Endothelial cell of umbilical vein (primary cell): Measurements from ENCODE around the gene ARHGAP28. TPM values are rescaled to one million over a fixed set of nuclear protein-coding genes. Genes with fewer than 3 reads are reported as not detected.

Experiments
- BruUV-seq: library from RNA; stranded (reverse); fragments of 400-500 nt; replicated peaks from 2 replicates; lab custom pipeline; 2021; lab: Mats Ljungman, UMichigan
- CTCF ChIA-PET: fragments of 300-600, 350-600 bp; sonication (Branson Sonifier 250); formaldehyde crosslinking; loops from one replicate; lab custom pipeline; 2021; ENCODE audit warnings: antibody characterized with exemption, inconsistent platforms; lab: Charles Lee
- POLR2A ChIA-PET: fragments of 300-600, 350-600 bp; sonication (Branson Sonifier 250); formaldehyde crosslinking; loops from one replicate; lab custom pipeline; 2021; ENCODE audit warnings: antibody characterized with exemption, inconsistent platforms; lab: Charles Lee
- DNase-seq: peaks from one replicate; pipeline ENCODE4 v3.0.0-alpha.2; 2011; ENCODE audit warnings: low read depth, low spot score
- FAIRE-seq: peaks from 2 replicates; lab custom pipeline; 2011; peaks lifted over from hg19 to GRCh38; lab: Jason Lieb, UNC
- H2AFZ ChIP-seq: 2 replicates; pipeline ENCODE4 v1.6.0; 2012; ENCODE audit warnings: low read depth, low read length, control low read depth, inconsistent platforms
- H3K27ac ChIP-seq: 2 replicates; pipeline ENCODE4 v1.5.1; 2011; ENCODE audit warnings: low read depth, mild to moderate bottlenecking, control low read depth, low read length, moderate library complexity; ENCODE audit not compliant: insufficient read depth
- H3K27me3 ChIP-seq, 2 experiments: 2 replicates each; pipeline versions ENCODE4 v1.6.0 to v1.6.1; 2011; ENCODE audit warnings: low read length in 2 of 2, mixed read lengths in 1 of 2; ENCODE audit not compliant: control insufficient read depth in 2 of 2, insufficient read depth in 2 of 2
- H3K36me3 ChIP-seq, 2 experiments: 2 replicates in 1 of 2; 3 replicates in 1 of 2; pipeline ENCODE4 v1.5.1; 2011; ENCODE audit warnings: low read length in 2 of 2, mild to moderate bottlenecking in 1 of 2, moderate library complexity in 1 of 2; ENCODE audit not compliant: control insufficient read depth in 2 of 2, insufficient read depth in 2 of 2; ENCODE audit errors: extremely low read depth in 1 of 2
- H3K4me1 ChIP-seq: 3 replicates; pipeline ENCODE4 v1.5.1; 2011; ENCODE audit warnings: mild to moderate bottlenecking, low read length; ENCODE audit not compliant: control insufficient read depth, insufficient read depth; ENCODE audit errors: extremely low read depth
- H3K4me2 ChIP-seq: 2 replicates; pipeline ENCODE4 v1.6.1; 2011; ENCODE audit warnings: low read length, control low read depth, mixed read lengths; ENCODE audit not compliant: insufficient read depth
- H3K4me3 ChIP-seq, 3 experiments: fragments of 200-600 bp in 1 of 3; sonication (generic), shearing (Covaris generic) in 1 of 3; replicated peaks in 1 of 3; 2 replicates each; pipeline ENCODE4 v1.5.1; 2011 to 2016; ENCODE audit warnings: control low read depth in 3 of 3, low read length in 3 of 3, mild to moderate bottlenecking in 2 of 3, inconsistent platforms in 1 of 3, low read depth in 1 of 3, moderate library complexity in 1 of 3; ENCODE audit not compliant: insufficient read depth in 1 of 3
- H3K79me2 ChIP-seq: 2 replicates; pipeline ENCODE4 v1.6.0; 2012; ENCODE audit warnings: low read length, inconsistent platforms; ENCODE audit not compliant: control insufficient read depth, insufficient read depth
- H3K9ac ChIP-seq: replicated peaks from 2 replicates; pipeline ENCODE3; 2011; ENCODE audit warnings: low read length, control low read depth; ENCODE audit not compliant: insufficient read depth; ENCODE audit errors: extremely low read depth
- H3K9me1 ChIP-seq: replicated peaks from 3 replicates; pipeline ENCODE4 v1.6.0; 2011; ENCODE audit warnings: mild to moderate bottlenecking, low read length; ENCODE audit not compliant: control insufficient read depth, insufficient read depth; ENCODE audit errors: extremely low read depth
- H3K9me3 ChIP-seq: replicated peaks from 2 replicates; pipeline ENCODE4 v1.5.1; 2012; ENCODE audit warnings: low read length, inconsistent platforms; ENCODE audit not compliant: control insufficient read depth, insufficient read depth
- H4K20me1 ChIP-seq: replicated peaks from 2 replicates; pipeline ENCODE3; 2011; ENCODE audit warnings: mild to moderate bottlenecking, low read length; ENCODE audit not compliant: control insufficient read depth, insufficient read depth; ENCODE audit errors: extremely low read depth
- CTCF ChIP-seq, 2 donors: IDR thresholded peaks; 1 replicate in 1 of 2; 2 replicates in 1 of 2; pipeline ENCODE4 v1.5.1; 2011; ENCODE audit warnings: low read length in 2 of 2, mild to moderate bottlenecking in 2 of 2, moderate library complexity in 2 of 2, control low read depth in 1 of 2, inconsistent platforms in 1 of 2, low read depth in 1 of 2; ENCODE audit not compliant: insufficient read depth in 1 of 2; ENCODE audit errors: extremely low read depth in 1 of 2
- EZH2 ChIP-seq: IDR thresholded peaks from 2 replicates; pipeline ENCODE4 v1.6.1; 2012; ENCODE audit warnings: borderline replicate concordance, low read depth, mild to moderate bottlenecking, moderate library complexity, low read length, inconsistent platforms; ENCODE audit not compliant: severe bottlenecking
- FOS ChIP-seq: IDR thresholded peaks from 2 replicates; pipeline ENCODE4 v1.6.1; 2011; ENCODE audit warnings: mild to moderate bottlenecking, low read length, moderate library complexity, borderline replicate concordance; ENCODE audit not compliant: insufficient read depth
- GATA2 ChIP-seq: IDR thresholded peaks from 2 replicates; pipeline ENCODE4 v1.7.0; 2011; ENCODE audit warnings: low read depth, mild to moderate bottlenecking, moderate library complexity, mixed read lengths, low read length; ENCODE audit not compliant: insufficient read length, insufficient read depth
- JUN ChIP-seq: IDR thresholded peaks from 2 replicates; pipeline ENCODE4 v1.6.1; 2011; ENCODE audit warnings: borderline replicate concordance, low read depth; ENCODE audit not compliant: insufficient read length, insufficient read depth
- MYC ChIP-seq: IDR thresholded peaks from one replicate; pipeline ENCODE4 v1.6.1; 2011; ENCODE audit warnings: mild to moderate bottlenecking, low read depth, low read length
- POLR2A ChIP-seq: IDR thresholded peaks from 2 replicates; pipeline ENCODE4 v1.6.1; 2012; ENCODE audit warnings: low read depth, mild to moderate bottlenecking, control low read depth, low read length
- POLR2AphosphoS5 ChIP-seq: IDR thresholded peaks from 2 replicates; pipeline ENCODE4 v1.6.1; 2012; ENCODE audit warnings: low read depth, mild to moderate bottlenecking, control low read depth, low read length, moderate library complexity; ENCODE audit not compliant: insufficient read depth
- dilution Hi-C: fragments of 300-500 bp; cut with MboI; formaldehyde crosslinking; loops from one replicate; pipeline ENCODE4 v1.15.0; 2019; ENCODE audit warnings: low sequenced_read_pairs; ENCODE audit not compliant: extremely low pct_ligation_motif_present
- intact Hi-C: fragments of 100-400 bp; cut with micrococcal nuclease; formaldehyde crosslinking; loops from one replicate; pipeline ENCODE4 v1.10.0; 2022
- polyA plus RNA-seq, 4 experiments: library from polyadenylated mRNA; depleted of rRNA in 3 of 4; stranded (reverse) in 3 of 4; unstranded in 1 of 4; fragments of >200 nt; gene quantifications; 2 replicates each; pipeline versions ENCODE4 v1.2.1 to v1.2.3, GENCODE V29; 2011 to 2012; ENCODE audit warnings: missing spikeins in 1 of 4
- total RNA-seq: library from RNA; stranded (reverse); gene quantifications from 2 replicates; pipeline ENCODE4 v1.2.3, GENCODE V29; 2021
- TF ChIP-seq, protein P1 (sequence below): IDR thresholded peaks from 2 replicates; pipeline ENCODE4 v1.6.1; 2011; ENCODE audit not compliant: insufficient read depth, insufficient read length

ARHGAP28 gene
- total and polyA plus RNA-seq, 2 donors (not counting 3 experiments of a cell fraction or from before 2014, with no cell fraction given): 3.8 to 23.4 TPM

GRCh38 chr18:6738622-6739021 is 9.1 kb downstream of the ARHGAP28 start:
- no peaks in the 10 kb centered on the region for H3K27me3 ChIP-seq
- no TSS peak for BruUV-seq
- FAIRE-seq: no peak
- no peak for DNase-seq
- no peaks in the 10 kb centered on the region for H3K36me3 ChIP-seq
- TF ChIP-seq POLR2AphosphoS5 (no peak), FOS (no peak), CTCF (IDR thresholded peaks at IDR 0.05; ENCODE audit: extremely low read depth in 1 of 2, insufficient read depth in 1 of 2, low read depth in 1 of 2, low read length in 2 of 2) (no peak)
- POLR2A ChIA-PET: no interaction called here
- no peak overlapping the region for H3K27ac ChIP-seq
- H3K4me3 ChIP-seq: no peak overlapping the region
- CTCF ChIA-PET: interaction anchor here (1.2 kb wide), 1 partner anchor 9 kb away, joined by 4 read pairs; no protein-coding TSS in a partner anchor
- H4K20me1 ChIP-seq: no peaks in the 10 kb centered on the region
- H3K9me3 ChIP-seq: no peaks in the 10 kb centered on the region
- dilution Hi-C loops (no loop called here), intact Hi-C loops (no loop called here)
- no peaks in the 10 kb centered on the region for H3K9me1 ChIP-seq
- H3K9ac ChIP-seq: no peak overlapping the region
- H2AFZ ChIP-seq: no peak overlapping the region
- H3K4me2 ChIP-seq: no peak overlapping the region
- peaks cover 22% of the 10 kb centered on the region for H3K4me1 ChIP-seq
- H3K79me2 ChIP-seq: no peaks in the 10 kb centered on the region

DNA sequence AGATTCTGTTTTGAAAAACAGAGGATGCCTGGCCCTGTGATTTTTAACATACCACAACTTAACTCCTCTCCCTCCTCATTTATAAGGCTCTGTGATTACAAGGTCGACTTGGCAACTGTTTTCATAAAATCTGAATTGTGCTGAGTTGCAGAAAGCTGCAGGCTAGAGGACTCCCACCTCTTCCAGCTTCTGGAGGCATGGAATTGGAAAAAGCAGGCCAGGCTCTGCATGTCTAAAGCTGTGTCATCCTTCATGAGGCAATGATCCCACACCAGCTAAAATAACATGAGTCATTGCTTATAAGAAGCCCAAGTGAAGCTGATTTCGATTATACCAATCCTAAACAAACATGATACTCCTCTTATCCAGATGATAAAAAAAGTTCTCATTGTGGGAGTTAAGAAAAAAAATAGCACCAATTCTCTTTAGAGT is 11.7 kb downstream of the ARHGAP28 start:
- intact Hi-C loops (loop anchor here (1.0 to 2.0 kb wide), 5 partner anchors 8 to 68 kb away; partner anchors contain the start of gene ARHGAP28), dilution Hi-C loops (no loop called here)

More for the DNA sequence above, 11.7 kb downstream of the ARHGAP28 start:
- FAIRE-seq (peak; percentile 90), DNase-seq (peak; percentile 97)
- TF ChIP-seq POLR2A (no peak), CTCF (IDR thresholded peaks at IDR 0.05; ENCODE audit: extremely low read depth in 1 of 2, insufficient read depth in 1 of 2, low read depth in 1 of 2, low read length in 2 of 2) (no peak), MYC (no peak), FOS (peak; percentile 90), GATA2 (peak; percentile 86), EZH2 (no peak), POLR2AphosphoS5 (peak; percentile 71), JUN (peak; percentile 96)
- TF ChIP-seq, protein P1, sequence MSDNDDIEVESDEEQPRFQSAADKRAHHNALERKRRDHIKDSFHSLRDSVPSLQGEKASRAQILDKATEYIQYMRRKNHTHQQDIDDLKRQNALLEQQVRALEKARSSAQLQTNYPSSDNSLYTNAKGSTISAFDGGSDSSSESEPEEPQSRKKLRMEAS: no peak
- Histone ChIP-seq H4K20me1 (no peaks in the 10 kb centered on the region), H2AFZ (no peak overlapping the region), H3K4me1 (peaks cover 22% of the 10 kb centered on the region), H3K9ac (no peak overlapping the region), H3K4me2 (peak overlapping the region; percentile 53), H3K79me2 (no peaks in the 10 kb centered on the region), H3K9me3 (no peaks in the 10 kb centered on the region), H3K9me1 (no peaks in the 10 kb centered on the region), H3K27ac (peak overlapping the region; percentile 85), H3K27me3 (no peaks in the 10 kb centered on the region), H3K4me3 (no peak overlapping the region), H3K36me3 (no peaks in the 10 kb centered on the region)
- ChIA-PET CTCF (interaction anchor here (0.7 to 2.3 kb wide), 11 partner anchors 9 to 144 kb away, joined by 3 to 17 read pairs (median 4); partner anchors contain the start of gene ARHGAP28), POLR2A (interaction anchor here (1.4 kb wide), 1 partner anchor 66 kb away, joined by 7 read pairs; no protein-coding TSS in a partner anchor)
- no TSS peak for BruUV-seq
